Esophagus squamous epithelium (tissue), 4 donors: ENCODE data around the gene OPN1LW.
"Not testable (repeated sequence)": the region's sequence is repeated elsewhere in the genome, so short reads cannot be mapped to it uniquely, and the experiment has no call there.

ENCODE experiments used
- POLR2A ChIP-seq, 4 donors: fragments of 450-650 bp; IDR thresholded peaks; one replicate each; pipeline ENCODE4 v1.6.1; 2017; ENCODE audit warnings: antibody characterized with exemption in 4 of 4, mild to moderate bottlenecking in 4 of 4, moderate library complexity in 3 of 4
- TF ChIP-seq, protein P1 (sequence below), 6 experiments: fragments of 450-650 bp in 4 of 6; fragments of 200-600 bp in 2 of 6; sonication (generic) in 2 of 6; IDR thresholded peaks; one replicate each; pipeline ENCODE4 v1.5.1; 2016 to 2019; ENCODE audit warnings: antibody characterized with exemption in 6 of 6, mild to moderate bottlenecking in 4 of 6, moderate library complexity in 4 of 6

- TF ChIP-seq, protein P1, sequence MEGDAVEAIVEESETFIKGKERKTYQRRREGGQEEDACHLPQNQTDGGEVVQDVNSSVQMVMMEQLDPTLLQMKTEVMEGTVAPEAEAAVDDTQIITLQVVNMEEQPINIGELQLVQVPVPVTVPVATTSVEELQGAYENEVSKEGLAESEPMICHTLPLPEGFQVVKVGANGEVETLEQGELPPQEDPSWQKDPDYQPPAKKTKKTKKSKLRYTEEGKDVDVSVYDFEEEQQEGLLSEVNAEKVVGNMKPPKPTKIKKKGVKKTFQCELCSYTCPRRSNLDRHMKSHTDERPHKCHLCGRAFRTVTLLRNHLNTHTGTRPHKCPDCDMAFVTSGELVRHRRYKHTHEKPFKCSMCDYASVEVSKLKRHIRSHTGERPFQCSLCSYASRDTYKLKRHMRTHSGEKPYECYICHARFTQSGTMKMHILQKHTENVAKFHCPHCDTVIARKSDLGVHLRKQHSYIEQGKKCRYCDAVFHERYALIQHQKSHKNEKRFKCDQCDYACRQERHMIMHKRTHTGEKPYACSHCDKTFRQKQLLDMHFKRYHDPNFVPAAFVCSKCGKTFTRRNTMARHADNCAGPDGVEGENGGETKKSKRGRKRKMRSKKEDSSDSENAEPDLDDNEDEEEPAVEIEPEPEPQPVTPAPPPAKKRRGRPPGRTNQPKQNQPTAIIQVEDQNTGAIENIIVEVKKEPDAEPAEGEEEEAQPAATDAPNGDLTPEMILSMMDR (IDR thresholded peaks at IDR 0.05), result not testable (repeated sequence)
- TF ChIP-seq POLR2A (IDR thresholded peaks at IDR 0.05), result not testable (repeated sequence)
These were observed 50.3 kb downstream of the OPN1LW start for GRCh38 chrX:154194316-154194715.
